DLD1 (cell line): ENCODE data around the gene NCKAP5.

Source experiments
- in situ Hi-C: cut with HindIII; loops from 2 replicates; pipeline ENCODE4 v1.10.0; 2017; ENCODE audit warnings: low sequenced_read_pairs

Gene NCKAP5

GRCh38 chr2:133498662-133499585, 69.3 kb downstream of the NCKAP5 start:
- in situ Hi-C loops, result no loop called here

GRCh38 chr2:133497951-133498565, 70.2 kb downstream of the NCKAP5 start:
- in situ Hi-C loops, result no loop called here

- in situ Hi-C loops, result no loop called here
Observed at GRCh38 chr2:133497270-133497893, 70.9 kb downstream of the NCKAP5 start.

- in situ Hi-C loops, result no loop called here
Observed at GRCh38 chr2:133496501-133497269, 71.6 kb downstream of the NCKAP5 start.

GRCh38 chr2:133495226-133495625, 73.0 kb downstream of the NCKAP5 start:
- in situ Hi-C loops, result no loop called here

- in situ Hi-C loops, result no loop called here
Observed at GRCh38 chr2:133492719-133493380, 75.4 kb downstream of the NCKAP5 start.

GRCh38 chr2:133490411-133490980, 77.8 kb downstream of the NCKAP5 start:
- in situ Hi-C loops, result no loop called here

- in situ Hi-C loops, result no loop called here
Observed at GRCh38 chr2:133489641-133490410, 78.4 kb downstream of the NCKAP5 start.

GRCh38 chr2:133489146-133489545, 79.1 kb downstream of the NCKAP5 start:
- in situ Hi-C loops, result no loop called here

- in situ Hi-C loops, result no loop called here
Observed at GRCh38 chr2:133486771-133487191, 81.5 kb downstream of the NCKAP5 start.

- in situ Hi-C loops, result no loop called here
Observed at GRCh38 chr2:133485868-133486267, 82.4 kb downstream of the NCKAP5 start.

GRCh38 chr2:133484784-133485183, 83.5 kb downstream of the NCKAP5 start:
- in situ Hi-C loops, result no loop called here

GRCh38 chr2:133484106-133484505, 84.2 kb downstream of the NCKAP5 start:
- in situ Hi-C loops, result no loop called here

GRCh38 chr2:133483181-133483580, 85.1 kb downstream of the NCKAP5 start:
- in situ Hi-C loops, result no loop called here

- in situ Hi-C loops, result no loop called here
Observed at GRCh38 chr2:133480707-133481429, 87.4 kb downstream of the NCKAP5 start.

GRCh38 chr2:133477616-133477990, 90.7 kb downstream of the NCKAP5 start:
- in situ Hi-C loops, result no loop called here

GRCh38 chr2:133476931-133477615, 91.2 kb downstream of the NCKAP5 start:
- in situ Hi-C loops, result no loop called here

- in situ Hi-C loops, result no loop called here
Observed at GRCh38 chr2:133476286-133476685, 92.0 kb downstream of the NCKAP5 start.
